Measurements from ENCODE around the gene ERLEC1. TPM values are rescaled to one million over a fixed set of nuclear protein-coding genes. Genes with fewer than 3 reads are reported as not detected.

ERLEC1 gene
- total and polyA plus RNA-seq, 4 donors = 28.8 to 32.0 (median 30.4) TPM

DNA sequence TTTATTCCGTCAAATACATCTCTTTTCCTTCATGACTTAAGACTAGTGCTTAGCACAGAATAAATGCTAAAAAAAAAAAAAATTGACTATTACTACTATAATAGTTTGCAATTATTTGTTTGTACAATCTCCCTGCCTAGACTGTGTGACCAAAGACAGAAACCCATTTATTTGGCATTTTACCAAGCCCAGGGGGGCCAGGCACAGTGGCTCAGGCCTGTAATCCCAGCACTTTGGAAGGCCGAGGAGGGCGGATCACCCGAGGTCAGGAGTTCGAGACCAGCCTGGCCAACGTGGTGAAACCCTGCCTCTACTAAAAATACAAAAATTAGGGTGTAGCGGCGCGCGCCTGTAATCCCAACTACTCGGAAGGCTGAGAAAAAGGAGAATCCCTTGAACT lies 1.5 kb upstream of the ERLEC1 start:
- no peaks in the 10 kb centered on the region for H3K36me3 ChIP-seq (ENCODE audit: control insufficient read depth in 4 of 4, insufficient read depth in 3 of 4, low read depth in 1 of 4, low read length in 3 of 4)
- peaks cover 11 to 28% (median 20%) of the 10 kb centered on the region in 4 donors for H3K4me1 ChIP-seq (ENCODE audit: control insufficient read depth in 4 of 4, insufficient read depth in 4 of 4, low read length in 3 of 4)
- peak overlapping the region in 1 of 3 donors; percentile 71 for H3K4me3 ChIP-seq (ENCODE audit: low read depth in 1 of 3, low read length in 3 of 3)
- H3K9ac ChIP-seq (ENCODE audit: low read depth in 1 of 2, low read length in 2 of 2) = no peak overlapping the region
- no peak overlapping the region for H3K27ac ChIP-seq (ENCODE audit: low read depth in 1 of 2, low read length in 2 of 2)
- no peak for TF ChIP-seq JUND (IDR thresholded peaks at IDR 0.05)
- TF ChIP-seq TAF1 (conservative IDR thresholded peaks at IDR 0.05) = no peak
- TF ChIP-seq CTCF (IDR thresholded peaks at IDR 0.05; ENCODE audit: low read depth, low read length, missing input control) = no peak
- no peak for TF ChIP-seq RAD21 (IDR thresholded peaks at IDR 0.05)
- no peak for TF ChIP-seq ZBTB33 (IDR thresholded peaks at IDR 0.05)
- TF ChIP-seq REST (IDR thresholded peaks at IDR 0.05) = no peak
- TF ChIP-seq GABPA (IDR thresholded peaks at IDR 0.05 in 1 of 2, conservative IDR thresholded peaks at IDR 0.05 in 1 of 2) = no peak
- TF ChIP-seq FOXA1 (IDR thresholded peaks at IDR 0.05) = no peak
- no peak for TF ChIP-seq NR2F2 (IDR thresholded peaks at IDR 0.05)
- TF ChIP-seq SP1 (IDR thresholded peaks at IDR 0.05) = no peak
- no peak for TF ChIP-seq YY1 (IDR thresholded peaks at IDR 0.05)
- TF ChIP-seq EGR1 (IDR thresholded peaks at IDR 0.05; ENCODE audit: low read depth in 2 of 2) = no peak
- TF ChIP-seq, protein P1, sequence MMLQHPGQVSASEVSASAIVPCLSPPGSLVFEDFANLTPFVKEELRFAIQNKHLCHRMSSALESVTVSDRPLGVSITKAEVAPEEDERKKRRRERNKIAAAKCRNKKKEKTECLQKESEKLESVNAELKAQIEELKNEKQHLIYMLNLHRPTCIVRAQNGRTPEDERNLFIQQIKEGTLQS (IDR thresholded peaks at IDR 0.05) = no peak
- no peak for TF ChIP-seq FOXA2 (IDR thresholded peaks at IDR 0.05)
- TF ChIP-seq HNF4A (conservative IDR thresholded peaks at IDR 0.05) = no peak
- no peak for TF ChIP-seq RXRA (IDR thresholded peaks at IDR 0.05)
- TF ChIP-seq HNF4G (IDR thresholded peaks at IDR 0.05) = no peak
- no peak for TF ChIP-seq MAX (IDR thresholded peaks at IDR 0.05)
- no peaks in the 10 kb centered on the region for H3K27me3 ChIP-seq (ENCODE audit: control insufficient read depth in 4 of 4, insufficient read depth in 4 of 4, low read length in 3 of 4)
- WGBS = 70% methylated on average over 11 of the region's 11 CpGs
- H3K9me3 ChIP-seq (ENCODE audit: control insufficient read depth in 4 of 4, low read length in 3 of 4) = no peaks in the 10 kb centered on the region
- DNase-seq (ENCODE audit: low spot score) = no peak

All from liver (tissue), 9 donors.